ENCODE measurements around the gene SMARCA4. TPM values are rescaled to one million over a fixed set of nuclear protein-coding genes. Genes with fewer than 3 reads are reported as not detected.
A peak's percentile ranks its signal among the peaks of the same experiment; 100 is the strongest.
"Not testable (repeated sequence)": the region's sequence is repeated elsewhere in the genome, so short reads cannot be mapped to it uniquely, and the experiment has no call there.

Gene SMARCA4
- total and polyA plus RNA-seq, 2 experiments from 2014 or later, result 177 to 336 TPM

- Histone ChIP-seq H3K36me3 (ENCODE audit: insufficient read depth) (peaks cover 48% of the 10 kb centered on the region), H3K4me1 (ENCODE audit: insufficient read depth) (no peaks in the 10 kb centered on the region), H3K27me3 (ENCODE audit: insufficient read depth) (no peaks in the 10 kb centered on the region), H2AFZ (no peak overlapping the region), H3K9me2 (ENCODE audit: insufficient read depth) (no peaks in the 10 kb centered on the region), H3K4me2 (no peak overlapping the region), H4K20me1 (replicated peaks; ENCODE audit: insufficient read depth) (peaks cover 11% of the 10 kb centered on the region; the same call in 1 of the 2 replicates), H3F3A (replicated peaks; ENCODE audit: low read depth) (0 out of 2 replicates have a peak, but pooled peaks cover 9% of the 10 kb centered on the region), H3K27ac (ENCODE audit: low read depth) (0 out of 2 replicates have a peak overlapping the region, but pooled peaks have one; percentile 45), H3K4me3 (no peak overlapping the region), H3K79me2 (replicated peaks; ENCODE audit: insufficient read depth) (no peaks in the 10 kb centered on the region)
- no peak for TF ChIP-seq CTCF (conservative IDR thresholded peaks at IDR 0.05; ENCODE audit: low read depth in 2 of 2)
- no peak for TF ChIP-seq REST (IDR thresholded peaks at IDR 0.05; ENCODE audit: unreplicated experiment)
- no peak for TF ChIP-seq ZNF331 (CRISPR knock-in tag; IDR thresholded peaks at IDR 0.05; ENCODE audit: low read depth)
- TF ChIP-seq STAT1 (IDR thresholded peaks at IDR 0.05; ENCODE audit: unreplicated experiment), result no peak
- TF ChIP-seq JUNB (IDR thresholded peaks at IDR 0.05; ENCODE audit: unreplicated experiment), result no peak
- no peaks in the 10 kb centered on the region for H3K9me3 Mint-ChIP-seq
- ATAC-seq, result no peak
- DNase-seq (ENCODE audit: low spot score), result no peak
- no peak overlapping the region for H3K27ac Mint-ChIP-seq
- no peaks in the 10 kb centered on the region for H3K4me1 Mint-ChIP-seq
- peaks cover 85% of the 10 kb centered on the region for H3K36me3 Mint-ChIP-seq (ENCODE audit: low read depth)
- H3K4me3 Mint-ChIP-seq, result no peak overlapping the region
- H3K27me3 Mint-ChIP-seq (ENCODE audit: insufficient read depth, low read depth, poor library complexity), result peaks cover 14% of the 10 kb centered on the region
Measured at GRCh38 chr19:10991076-10991475, 30.2 kb downstream of the SMARCA4 start.

- Histone ChIP-seq H3K27me3 (ENCODE audit: insufficient read depth) (no peaks in the 10 kb centered on the region), H3K36me3 (ENCODE audit: insufficient read depth) (peaks cover 48% of the 10 kb centered on the region), H3F3A (replicated peaks; ENCODE audit: low read depth) (0 out of 2 replicates have a peak, but pooled peaks cover 9% of the 10 kb centered on the region), H4K20me1 (replicated peaks; ENCODE audit: insufficient read depth) (peaks cover 11% of the 10 kb centered on the region), H3K79me2 (replicated peaks; ENCODE audit: insufficient read depth) (no peaks in the 10 kb centered on the region), H3K9me2 (ENCODE audit: insufficient read depth) (no peaks in the 10 kb centered on the region), H3K27ac (ENCODE audit: low read depth) (0 out of 2 replicates have a peak overlapping the region, but pooled peaks have one; percentile 45), H3K4me3 (no peak overlapping the region), H3K4me2 (no peak overlapping the region), H3K4me1 (ENCODE audit: insufficient read depth) (no peaks in the 10 kb centered on the region), H2AFZ (no peak overlapping the region)
- peaks cover 14% of the 10 kb centered on the region for H3K27me3 Mint-ChIP-seq (ENCODE audit: insufficient read depth, low read depth, poor library complexity)
- H3K9me3 Mint-ChIP-seq, result no peaks in the 10 kb centered on the region
- no peak for DNase-seq (ENCODE audit: low spot score)
- no peak overlapping the region for H3K4me3 Mint-ChIP-seq
- TF ChIP-seq JUNB (IDR thresholded peaks at IDR 0.05; ENCODE audit: unreplicated experiment) (no peak), CREB1 (CRISPR knock-in tag; IDR thresholded peaks at IDR 0.05; ENCODE audit: low read depth) (no peak), ZNF114 (CRISPR knock-in tag; IDR thresholded peaks at IDR 0.05) (no peak)
- ATAC-seq, result no peak
- H3K4me1 Mint-ChIP-seq, result no peaks in the 10 kb centered on the region
- H3K36me3 Mint-ChIP-seq (ENCODE audit: low read depth), result peaks cover 90% of the 10 kb centered on the region
- H3K27ac Mint-ChIP-seq, result no peak overlapping the region
Measured at GRCh38 chr19:10991521-10992081, 30.8 kb downstream of the SMARCA4 start.

- not testable (repeated sequence) for DNase-seq (ENCODE audit: low spot score); H3K4me2 ChIP-seq; H2AFZ ChIP-seq; H3K27ac Mint-ChIP-seq; H3K4me1 Mint-ChIP-seq; H3K27me3 ChIP-seq (ENCODE audit: insufficient read depth); H3K4me3 ChIP-seq; H3K9me2 ChIP-seq (ENCODE audit: insufficient read depth); H3K27ac ChIP-seq (ENCODE audit: low read depth); H3F3A ChIP-seq (replicated peaks; ENCODE audit: low read depth); H3K4me1 ChIP-seq (ENCODE audit: insufficient read depth); H4K20me1 ChIP-seq (replicated peaks; ENCODE audit: insufficient read depth); H3K4me3 Mint-ChIP-seq; H3K79me2 ChIP-seq (replicated peaks; ENCODE audit: insufficient read depth); H3K9me3 Mint-ChIP-seq; ATAC-seq
- H3K36me3 Mint-ChIP-seq (ENCODE audit: low read depth), result peaks cover 92% of the 10 kb centered on the region
- H3K36me3 ChIP-seq (ENCODE audit: insufficient read depth), result peaks cover 46% of the 10 kb centered on the region
- peaks cover 13% of the 10 kb centered on the region for H3K27me3 Mint-ChIP-seq (ENCODE audit: insufficient read depth, low read depth, poor library complexity)
Measured at GRCh38 chr19:10992174-10992573, 31.3 kb downstream of the SMARCA4 start.

Measured in GM23338 (cell line).